BE2C (cell line): ENCODE data around the gene FAM120B.

ENCODE experiments used
- DNase-seq: peaks from one replicate; pipeline ENCODE4 v3.0.0-alpha.2; 2020
- H3K27me3 ChIP-seq: fragments of 250-450 bp; sonication (Bioruptor Pico); 2 replicates; pipeline ENCODE4 v1.5.1; 2020; ENCODE audit warnings: mild to moderate bottlenecking
- H3K36me3 ChIP-seq: fragments of 250-450 bp; sonication (Bioruptor Pico); 2 replicates; pipeline ENCODE4 v1.5.1; 2020; ENCODE audit warnings: mild to moderate bottlenecking
- H3K4me1 ChIP-seq: fragments of 250-450 bp; sonication (Bioruptor Pico); 2 replicates; pipeline ENCODE4 v1.5.1; 2020
- H3K4me3 ChIP-seq: 2 replicates; pipeline ENCODE4 v1.5.1; 2011; ENCODE audit warnings: low read depth, low read length
- H3K9me3 ChIP-seq: fragments of 250-450 bp; sonication (Bioruptor Pico); 2 replicates; pipeline ENCODE4 v1.5.1; 2020
- TF ChIP-seq, protein P1 (sequence below): IDR thresholded peaks from 2 replicates; pipeline ENCODE4 v1.5.1; 2012; ENCODE audit warnings: mild to moderate bottlenecking, low read depth, low read length

The FAM120B gene

DNA sequence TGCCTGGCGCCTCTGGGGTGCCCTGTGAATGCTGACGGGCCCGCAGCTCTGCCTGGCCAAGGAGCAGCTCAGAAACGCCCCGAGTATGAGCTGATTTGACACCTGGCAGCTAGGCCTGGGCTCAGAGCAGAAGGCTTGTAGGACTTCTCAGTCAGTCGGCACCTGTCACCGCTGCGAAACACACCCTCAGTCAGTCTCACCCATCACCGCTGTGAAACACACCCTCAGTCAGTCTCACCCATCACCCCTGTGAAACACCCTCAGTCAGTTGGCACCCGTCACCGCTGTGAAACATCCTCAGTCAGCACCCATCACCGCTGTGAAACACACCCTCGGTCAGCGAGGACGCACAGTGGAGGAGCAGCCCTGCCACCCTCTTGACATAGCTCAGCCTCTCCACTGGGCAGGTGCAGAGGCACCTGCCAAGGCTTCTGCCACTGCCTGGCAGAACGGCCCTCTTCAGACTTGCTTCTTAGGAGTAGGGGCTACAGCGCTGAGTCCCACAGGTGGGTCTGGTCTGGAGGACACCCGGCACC, 137.6 kb downstream of the FAM120B start:
- Histone ChIP-seq H3K27me3 (no peaks in the 10 kb centered on the region), H3K9me3 (no peaks in the 10 kb centered on the region), H3K4me1 (peaks cover 2% of the 10 kb centered on the region), H3K4me3 (no peak overlapping the region), H3K36me3 (no peaks in the 10 kb centered on the region)
- DNase-seq, result no peak
- TF ChIP-seq, protein P1, sequence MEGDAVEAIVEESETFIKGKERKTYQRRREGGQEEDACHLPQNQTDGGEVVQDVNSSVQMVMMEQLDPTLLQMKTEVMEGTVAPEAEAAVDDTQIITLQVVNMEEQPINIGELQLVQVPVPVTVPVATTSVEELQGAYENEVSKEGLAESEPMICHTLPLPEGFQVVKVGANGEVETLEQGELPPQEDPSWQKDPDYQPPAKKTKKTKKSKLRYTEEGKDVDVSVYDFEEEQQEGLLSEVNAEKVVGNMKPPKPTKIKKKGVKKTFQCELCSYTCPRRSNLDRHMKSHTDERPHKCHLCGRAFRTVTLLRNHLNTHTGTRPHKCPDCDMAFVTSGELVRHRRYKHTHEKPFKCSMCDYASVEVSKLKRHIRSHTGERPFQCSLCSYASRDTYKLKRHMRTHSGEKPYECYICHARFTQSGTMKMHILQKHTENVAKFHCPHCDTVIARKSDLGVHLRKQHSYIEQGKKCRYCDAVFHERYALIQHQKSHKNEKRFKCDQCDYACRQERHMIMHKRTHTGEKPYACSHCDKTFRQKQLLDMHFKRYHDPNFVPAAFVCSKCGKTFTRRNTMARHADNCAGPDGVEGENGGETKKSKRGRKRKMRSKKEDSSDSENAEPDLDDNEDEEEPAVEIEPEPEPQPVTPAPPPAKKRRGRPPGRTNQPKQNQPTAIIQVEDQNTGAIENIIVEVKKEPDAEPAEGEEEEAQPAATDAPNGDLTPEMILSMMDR, result no peak

DNA sequence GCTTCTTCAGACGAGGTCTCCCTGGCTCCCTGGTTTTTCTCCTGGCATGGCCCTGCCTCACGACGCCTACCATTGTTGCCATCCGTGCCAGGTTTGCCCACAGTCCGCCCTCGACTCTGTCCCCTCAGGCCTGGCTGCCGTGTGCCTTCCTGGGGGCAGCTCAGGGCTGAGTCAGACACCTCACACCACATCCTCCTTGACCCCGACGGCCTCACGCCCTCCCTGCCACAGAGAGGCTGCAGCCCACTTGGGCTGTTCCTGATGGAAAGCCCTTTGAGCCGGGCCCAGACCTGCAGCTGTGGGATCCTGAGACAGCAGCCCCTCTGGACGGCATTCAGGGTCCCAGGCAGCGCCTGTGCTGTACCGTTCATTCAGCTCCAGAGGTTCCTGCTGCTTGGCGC, 138.3 kb downstream of the FAM120B start:
- Histone ChIP-seq H3K27me3 (no peaks in the 10 kb centered on the region), H3K4me1 (no peaks in the 10 kb centered on the region), H3K4me3 (no peak overlapping the region), H3K36me3 (no peaks in the 10 kb centered on the region), H3K9me3 (no peaks in the 10 kb centered on the region)
- TF ChIP-seq, protein P1, result no peak
- DNase-seq, result no peak

DNA sequence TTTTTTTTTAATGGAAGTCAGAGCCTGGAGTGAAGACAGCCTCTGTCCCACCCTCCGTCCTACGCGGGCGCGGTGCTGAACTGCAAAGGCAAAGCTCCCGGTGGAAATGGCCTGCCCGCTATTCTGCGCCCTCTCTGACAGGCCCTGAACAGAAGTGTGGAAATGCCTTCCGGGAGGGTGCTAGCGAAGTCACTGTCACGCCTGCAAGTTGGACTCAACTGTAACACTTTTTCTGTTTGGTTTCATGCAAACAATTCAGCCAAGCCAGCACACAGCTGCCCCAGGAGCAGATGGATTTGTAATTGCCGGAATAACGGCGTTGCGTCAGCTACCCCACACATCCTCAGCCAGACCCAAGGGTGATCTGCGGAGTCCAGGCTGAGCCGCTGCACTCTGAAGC, 138.9 kb downstream of the FAM120B start:
- Histone ChIP-seq H3K9me3 (no peaks in the 10 kb centered on the region), H3K27me3 (no peaks in the 10 kb centered on the region), H3K4me1 (no peaks in the 10 kb centered on the region), H3K4me3 (no peak overlapping the region), H3K36me3 (no peaks in the 10 kb centered on the region)
- TF ChIP-seq, protein P1, result no peak
- DNase-seq, result no peak

DNA sequence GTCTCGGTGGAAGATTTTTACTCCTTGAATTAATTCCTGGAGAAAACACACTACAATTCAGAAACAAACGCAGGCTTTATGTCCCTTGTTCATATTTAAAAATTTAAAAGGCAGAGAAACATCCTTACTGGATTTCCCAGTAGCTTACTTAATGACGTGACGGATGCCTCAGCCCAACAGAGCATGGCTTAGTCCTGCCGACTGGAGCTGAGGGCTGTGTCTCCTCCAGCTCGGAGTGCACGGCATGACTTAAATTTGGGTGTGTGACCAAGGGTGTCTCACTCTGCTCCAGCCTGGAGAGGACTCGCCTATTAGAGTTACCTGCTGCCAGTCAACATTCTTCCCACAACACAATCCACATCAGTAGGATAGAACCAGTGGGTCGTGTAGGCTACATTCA, 139.4 kb downstream of the FAM120B start:
- TF ChIP-seq, protein P1, result no peak
- Histone ChIP-seq H3K4me1 (no peaks in the 10 kb centered on the region), H3K27me3 (no peaks in the 10 kb centered on the region), H3K36me3 (no peaks in the 10 kb centered on the region), H3K9me3 (no peaks in the 10 kb centered on the region), H3K4me3 (no peak overlapping the region)
- no peak for DNase-seq

DNA sequence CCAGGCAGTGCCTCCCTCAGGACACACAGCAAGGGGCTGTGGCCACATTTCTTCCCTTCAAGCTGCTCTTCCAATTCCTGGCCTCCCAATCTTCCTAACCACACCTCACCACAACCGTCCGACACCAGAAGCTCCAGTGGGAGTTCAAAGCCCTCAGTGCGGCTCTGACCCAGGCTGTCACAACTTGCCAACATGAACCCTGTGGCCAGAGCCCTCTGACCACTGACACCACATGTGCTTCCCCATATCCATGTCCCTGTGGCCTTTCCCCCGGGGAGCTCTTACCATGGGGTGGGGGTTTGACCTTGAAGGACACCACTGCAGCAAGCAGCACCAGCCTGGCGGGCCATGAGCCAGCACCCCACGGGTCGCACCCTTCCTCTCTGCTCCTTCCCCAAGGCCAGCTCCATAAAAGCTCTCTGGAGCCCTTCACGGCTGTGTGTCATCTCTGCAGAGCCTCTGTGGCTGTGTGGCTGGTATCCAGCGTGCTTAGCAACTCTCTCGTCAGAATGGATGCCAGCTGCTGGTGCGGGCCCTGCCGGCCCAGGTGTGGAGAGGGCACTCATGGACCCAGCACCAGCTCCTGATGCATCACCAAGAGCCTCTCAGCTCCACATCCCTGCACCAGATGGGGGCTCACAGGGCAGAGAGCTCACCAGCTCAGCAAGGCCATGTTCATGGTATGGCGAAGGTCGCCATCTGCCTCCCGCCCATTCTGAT, 140.4 kb downstream of the FAM120B start:
- H3K9me3 ChIP-seq, result no peaks in the 10 kb centered on the region
- H3K36me3 ChIP-seq, result no peaks in the 10 kb centered on the region
- DNase-seq, result no peak
- H3K4me3 ChIP-seq, result no peak overlapping the region
- H3K27me3 ChIP-seq, result no peaks in the 10 kb centered on the region
- no peaks in the 10 kb centered on the region for H3K4me1 ChIP-seq
- TF ChIP-seq, protein P1, result no peak

DNA sequence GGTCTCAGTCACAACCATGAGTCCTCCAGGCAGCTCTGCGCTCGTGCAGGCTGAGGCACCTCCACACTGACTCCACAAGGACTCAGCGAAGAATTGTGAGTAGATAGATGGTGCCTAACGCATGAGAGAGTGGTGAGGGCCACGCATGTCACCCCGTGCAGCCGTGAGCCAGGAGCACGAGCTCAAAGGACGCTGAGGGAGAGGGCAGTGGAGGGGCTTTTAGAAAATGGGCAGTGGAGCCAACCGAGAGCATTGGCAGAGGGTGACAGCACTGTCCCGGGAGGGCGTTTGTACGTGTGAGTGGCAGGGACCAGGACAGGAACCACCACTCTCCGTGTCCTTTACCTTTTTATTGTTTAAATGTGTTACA, 141.0 kb downstream of the FAM120B start:
- TF ChIP-seq, protein P1, result no peak
- Histone ChIP-seq H3K9me3 (no peaks in the 10 kb centered on the region), H3K4me3 (no peak overlapping the region), H3K36me3 (no peaks in the 10 kb centered on the region), H3K4me1 (no peaks in the 10 kb centered on the region), H3K27me3 (no peaks in the 10 kb centered on the region)
- no peak for DNase-seq
